LNCAP (cell line): ENCODE measurements around the gene CAMKMT.

Experiments used
- CTCF ChIP-seq: fragments of 450-650 bp; IDR thresholded peaks from 2 replicates; pipeline ENCODE4 v1.5.1; 2017; ENCODE audit warnings: mild to moderate bottlenecking

CAMKMT gene

GRCh38 chr2:44742057-44742456, 380.3 kb downstream of the CAMKMT start:
- TF ChIP-seq CTCF, result no peak

- no peak for TF ChIP-seq CTCF
Measured at GRCh38 chr2:44743473-44743872, 381.7 kb downstream of the CAMKMT start.

- TF ChIP-seq CTCF, result no peak
Measured at GRCh38 chr2:44744961-44745892, 383.5 kb downstream of the CAMKMT start.

- TF ChIP-seq CTCF, result no peak
Measured at GRCh38 chr2:44745922-44746766, 384.4 kb downstream of the CAMKMT start.

GRCh38 chr2:44746856-44747615, 385.3 kb downstream of the CAMKMT start:
- no peak for TF ChIP-seq CTCF

- TF ChIP-seq CTCF, result no peak
Measured at GRCh38 chr2:44747794-44748193, 386.0 kb downstream of the CAMKMT start.
